ENCODE data around the gene ETV5.

The ETV5 gene

DNA sequence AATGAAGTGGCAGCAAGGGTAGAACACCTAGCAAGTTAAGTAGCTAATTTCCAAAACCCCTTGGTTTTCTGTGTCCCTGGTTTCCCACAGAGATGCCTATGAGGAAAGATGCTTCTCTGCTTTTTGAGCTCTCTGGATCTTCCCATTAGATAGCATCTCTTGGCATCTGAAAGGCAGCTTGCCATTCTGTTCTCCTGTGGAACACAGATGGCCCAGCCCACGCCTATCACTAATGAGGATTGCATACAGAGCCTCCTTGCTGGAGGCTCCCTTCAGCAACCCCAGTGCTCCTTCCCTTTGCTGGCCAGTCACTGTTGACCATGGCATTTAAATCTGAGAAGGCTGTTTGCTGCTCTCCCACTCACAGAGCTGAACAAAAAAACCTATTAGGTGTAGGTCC, 34.4 kb upstream of the ETV5 start:
- H4K20me1 ChIP-seq (ENCODE audit: insufficient read depth) = no peaks in the 10 kb centered on the region

DNA sequence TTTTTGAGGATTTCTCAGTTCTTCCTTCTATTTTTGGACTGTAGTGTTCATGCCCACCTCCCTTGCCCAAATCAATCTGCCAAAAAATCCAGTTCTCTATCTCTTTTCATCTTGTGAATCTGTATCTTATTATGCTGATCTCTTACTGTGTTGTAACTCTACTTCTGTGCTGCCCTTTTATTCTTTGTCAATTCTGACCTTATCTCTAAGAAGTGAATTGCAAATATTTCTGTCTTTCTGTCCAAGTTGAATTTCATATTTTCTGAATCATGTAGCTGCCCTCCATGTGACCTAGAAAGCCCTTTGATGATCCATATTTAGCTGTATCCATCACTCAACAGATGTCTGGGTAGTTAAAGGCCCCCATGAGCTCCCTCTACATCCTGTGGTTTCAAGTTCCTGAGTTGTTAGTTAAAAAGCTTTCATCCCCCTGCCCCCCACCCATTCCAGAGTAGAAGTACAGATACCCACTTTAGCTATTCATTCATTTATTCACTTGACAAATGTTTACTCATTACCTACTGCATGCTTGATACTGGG, 33.6 kb upstream of the ETV5 start:
- TF ChIP-seq, protein P1, sequence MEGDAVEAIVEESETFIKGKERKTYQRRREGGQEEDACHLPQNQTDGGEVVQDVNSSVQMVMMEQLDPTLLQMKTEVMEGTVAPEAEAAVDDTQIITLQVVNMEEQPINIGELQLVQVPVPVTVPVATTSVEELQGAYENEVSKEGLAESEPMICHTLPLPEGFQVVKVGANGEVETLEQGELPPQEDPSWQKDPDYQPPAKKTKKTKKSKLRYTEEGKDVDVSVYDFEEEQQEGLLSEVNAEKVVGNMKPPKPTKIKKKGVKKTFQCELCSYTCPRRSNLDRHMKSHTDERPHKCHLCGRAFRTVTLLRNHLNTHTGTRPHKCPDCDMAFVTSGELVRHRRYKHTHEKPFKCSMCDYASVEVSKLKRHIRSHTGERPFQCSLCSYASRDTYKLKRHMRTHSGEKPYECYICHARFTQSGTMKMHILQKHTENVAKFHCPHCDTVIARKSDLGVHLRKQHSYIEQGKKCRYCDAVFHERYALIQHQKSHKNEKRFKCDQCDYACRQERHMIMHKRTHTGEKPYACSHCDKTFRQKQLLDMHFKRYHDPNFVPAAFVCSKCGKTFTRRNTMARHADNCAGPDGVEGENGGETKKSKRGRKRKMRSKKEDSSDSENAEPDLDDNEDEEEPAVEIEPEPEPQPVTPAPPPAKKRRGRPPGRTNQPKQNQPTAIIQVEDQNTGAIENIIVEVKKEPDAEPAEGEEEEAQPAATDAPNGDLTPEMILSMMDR (conservative IDR thresholded peaks at IDR 0.05; ENCODE audit: low read depth, low read length) = no peak
- H3K27me3 ChIP-seq (ENCODE audit: insufficient read depth, low read depth) = no peaks in the 10 kb centered on the region
- no peaks in the 10 kb centered on the region for H4K20me1 ChIP-seq (ENCODE audit: insufficient read depth)
- peaks cover 4% of the 10 kb centered on the region for H3K4me1 ChIP-seq (ENCODE audit: low read depth, poor library complexity, severe bottlenecking)
- H3K36me3 ChIP-seq (ENCODE audit: insufficient read depth) = no peaks in the 10 kb centered on the region
- H3K4me2 ChIP-seq = no peak overlapping the region
- no peaks in the 10 kb centered on the region for H3K79me2 ChIP-seq (ENCODE audit: insufficient read depth, low read depth)
- no peak overlapping the region for H3K27ac ChIP-seq
- H3K9ac ChIP-seq = no peak overlapping the region
- no peak overlapping the region for H3K4me3 ChIP-seq (IDR thresholded peaks at IDR 0.05; ENCODE audit: insufficient read depth, low read depth, low read length)
- no peak overlapping the region for H2AFZ ChIP-seq (ENCODE audit: low read depth)

More for the DNA sequence above, 34.4 kb upstream of the ETV5 start:
- Histone ChIP-seq H3K36me3 (ENCODE audit: insufficient read depth) (no peaks in the 10 kb centered on the region), H3K4me1 (ENCODE audit: low read depth, poor library complexity, severe bottlenecking) (peaks cover 4% of the 10 kb centered on the region), H3K79me2 (ENCODE audit: insufficient read depth, low read depth) (no peaks in the 10 kb centered on the region), H3K4me3 (IDR thresholded peaks at IDR 0.05; ENCODE audit: insufficient read depth, low read depth, low read length) (no peak overlapping the region), H3K9ac (no peak overlapping the region), H3K27ac (no peak overlapping the region), H3K27me3 (ENCODE audit: insufficient read depth, low read depth) (no peaks in the 10 kb centered on the region), H2AFZ (ENCODE audit: low read depth) (no peak overlapping the region), H3K4me2 (no peak overlapping the region)
- TF ChIP-seq, protein P1 (conservative IDR thresholded peaks at IDR 0.05; ENCODE audit: low read depth, low read length) = no peak

DNA sequence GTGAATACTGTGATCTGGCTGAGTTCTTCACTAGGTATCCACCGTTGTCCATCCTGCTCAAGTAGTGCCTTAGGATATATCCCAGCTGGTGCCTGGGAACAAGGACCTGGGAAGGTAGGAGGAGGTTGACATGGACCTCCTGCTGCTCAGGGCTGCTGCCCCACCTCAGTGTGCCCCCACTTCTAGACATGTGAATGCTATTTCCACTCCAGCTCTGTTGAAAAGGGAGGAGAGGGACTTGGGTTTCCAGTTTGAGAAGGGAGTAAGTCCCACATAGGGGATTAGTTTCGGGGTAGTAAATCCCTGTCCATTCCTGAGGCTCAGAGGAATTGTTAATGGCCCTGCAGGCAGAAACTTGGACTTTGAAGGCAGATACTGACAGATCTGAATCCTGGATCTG, 32.9 kb upstream of the ETV5 start:
- Histone ChIP-seq H4K20me1 (ENCODE audit: insufficient read depth) (no peaks in the 10 kb centered on the region), H2AFZ (ENCODE audit: low read depth) (no peak overlapping the region), H3K27me3 (ENCODE audit: insufficient read depth, low read depth) (no peaks in the 10 kb centered on the region), H3K4me2 (no peak overlapping the region), H3K9ac (no peak overlapping the region), H3K36me3 (ENCODE audit: insufficient read depth) (no peaks in the 10 kb centered on the region), H3K4me3 (IDR thresholded peaks at IDR 0.05; ENCODE audit: insufficient read depth, low read depth, low read length) (no peak overlapping the region), H3K79me2 (ENCODE audit: insufficient read depth, low read depth) (no peaks in the 10 kb centered on the region), H3K4me1 (ENCODE audit: low read depth, poor library complexity, severe bottlenecking) (peaks cover 4% of the 10 kb centered on the region), H3K27ac (no peak overlapping the region)
- TF ChIP-seq, protein P1 (conservative IDR thresholded peaks at IDR 0.05; ENCODE audit: low read depth, low read length) = no peak

DNA sequence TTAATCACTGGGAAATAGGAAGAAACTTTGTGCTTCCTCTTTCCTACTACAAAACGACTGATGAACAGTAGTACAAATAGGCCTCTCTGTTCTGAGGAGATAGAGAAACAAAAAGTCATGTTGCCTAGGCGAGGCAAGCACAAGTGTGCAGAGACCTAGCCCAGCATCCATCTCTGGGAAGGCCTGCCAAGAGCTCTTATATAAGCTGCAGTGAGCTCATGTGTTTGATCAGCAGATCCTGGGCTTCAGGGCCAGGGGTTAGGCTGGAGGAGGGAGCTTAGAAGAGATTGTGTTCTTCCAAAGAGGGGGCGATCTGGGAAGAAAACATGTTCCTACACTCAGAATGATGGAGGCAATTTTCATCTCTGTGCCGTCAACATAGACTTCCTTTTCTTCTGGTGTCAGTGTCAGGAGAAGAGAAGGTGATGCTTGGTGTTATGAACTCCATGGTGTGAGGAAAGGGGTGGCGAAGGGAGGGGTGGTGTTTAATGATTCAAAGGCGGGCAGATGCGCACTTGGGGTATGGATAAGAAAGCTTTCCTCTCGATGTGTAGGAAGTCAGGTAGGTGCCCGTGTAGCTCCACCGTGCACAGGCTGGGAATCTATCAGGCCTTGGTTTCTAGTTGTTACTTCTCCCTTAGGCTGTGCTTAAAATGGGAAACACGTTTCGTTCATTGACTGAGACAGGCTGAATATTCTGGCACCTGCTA, 29.5 kb upstream of the ETV5 start:
- Histone ChIP-seq H3K4me1 (ENCODE audit: low read depth, poor library complexity, severe bottlenecking) (peaks cover 4% of the 10 kb centered on the region), H3K4me2 (no peak overlapping the region), H3K27me3 (ENCODE audit: insufficient read depth, low read depth) (no peaks in the 10 kb centered on the region), H4K20me1 (ENCODE audit: insufficient read depth) (no peaks in the 10 kb centered on the region), H3K36me3 (ENCODE audit: insufficient read depth) (no peaks in the 10 kb centered on the region), H2AFZ (ENCODE audit: low read depth) (no peak overlapping the region), H3K27ac (no peak overlapping the region), H3K4me3 (IDR thresholded peaks at IDR 0.05; ENCODE audit: insufficient read depth, low read depth, low read length) (no peak overlapping the region), H3K79me2 (ENCODE audit: insufficient read depth, low read depth) (no peaks in the 10 kb centered on the region), H3K9ac (no peak overlapping the region)
- TF ChIP-seq, protein P1 (conservative IDR thresholded peaks at IDR 0.05; ENCODE audit: low read depth, low read length) = no peak
